IMR-90 (cell line): ENCODE results near the gene CCPG1. TPM values are rescaled to one million over a fixed set of nuclear protein-coding genes. Genes with fewer than 3 reads are reported as not detected.

ENCODE experiments used
- ATAC-seq: fragments of 200-7000 bp; cut with Tn5 transposase; 2 replicates; pipeline ENCODE4 v1.9.1; 2020; ENCODE audit warnings: low read depth, mild to moderate bottlenecking, moderate library complexity
- BruUV-seq: library from RNA; stranded (reverse); fragments of 400-500 nt; replicated peaks from 2 replicates; lab custom pipeline; 2021; lab: Mats Ljungman, UMichigan
- CTCF ChIA-PET: fragments of 300-600 bp; formaldehyde crosslinking; extraction: SDS; loops from one replicate; lab custom pipeline; 2021; ENCODE audit warnings: antibody characterized with exemption; lab: Yijun Ruan, JAX
- POLR2A ChIA-PET: fragments of 300-600 bp; sonication (Branson Sonifier 250); formaldehyde crosslinking; loops from one replicate; lab custom pipeline; 2022; ENCODE audit warnings: antibody characterized with exemption; ENCODE audit not compliant: unreplicated experiment; lab: Charles Lee
- DNase-seq: peaks from one replicate; pipeline ENCODE4 v3.0.0; 2013
- H2AFZ ChIP-seq: replicated peaks from 2 replicates; pipeline ENCODE3; 2013; ENCODE audit warnings: low read length, mild to moderate bottlenecking; ENCODE audit not compliant: poor library complexity
- H2AK5ac ChIP-seq: 2 replicates; pipeline ENCODE4 v1.6.1; 2013; ENCODE audit warnings: low read depth, low read length, inconsistent platforms
- H2AK9ac ChIP-seq: replicated peaks from 2 replicates; pipeline ENCODE3; 2013; ENCODE audit warnings: mild to moderate bottlenecking, low read depth, low read length, moderate library complexity; ENCODE audit not compliant: poor library complexity
- H2BK120ac ChIP-seq: 2 replicates; pipeline ENCODE4 v1.6.1; 2013; ENCODE audit warnings: low read depth, low read length, inconsistent platforms
- H2BK15ac ChIP-seq: 3 replicates; pipeline ENCODE4 v1.6.1; 2013; ENCODE audit warnings: low read depth, low read length, inconsistent platforms
- H2BK20ac ChIP-seq: 2 replicates; pipeline ENCODE4 v1.6.1; 2013; ENCODE audit warnings: low read depth, mild to moderate bottlenecking, inconsistent platforms, low read length, moderate library complexity
- H2BK5ac ChIP-seq: 2 replicates; pipeline ENCODE4 v1.6.1; 2013; ENCODE audit warnings: mild to moderate bottlenecking, low read depth, low read length, inconsistent platforms; ENCODE audit not compliant: poor library complexity, severe bottlenecking
- H3K14ac ChIP-seq: replicated peaks from 2 replicates; pipeline ENCODE4 v1.6.1; 2013; ENCODE audit warnings: low read depth, low read length, inconsistent platforms
- H3K18ac ChIP-seq: 2 replicates; pipeline ENCODE4 v1.6.1; 2013; ENCODE audit warnings: low read depth, low read length, control low read depth
- H3K23ac ChIP-seq: 2 replicates; pipeline ENCODE4 v1.6.1; 2013; ENCODE audit warnings: low read depth, low read length, inconsistent platforms
- H3K27ac ChIP-seq: 2 replicates; pipeline ENCODE4 v1.5.1; 2013; ENCODE audit warnings: mild to moderate bottlenecking, control low read depth, low read length; ENCODE audit not compliant: insufficient read depth
- H3K27me3 ChIP-seq: 2 replicates; pipeline ENCODE4 v1.6.1; 2013; ENCODE audit warnings: low read length; ENCODE audit not compliant: control insufficient read depth, insufficient read depth
- H3K36me3 ChIP-seq: 2 replicates; pipeline ENCODE4 v1.6.1; 2013; ENCODE audit warnings: low read length, mixed read lengths; ENCODE audit not compliant: control insufficient read depth, insufficient read depth
- H3K4ac ChIP-seq: 2 replicates; pipeline ENCODE4 v1.6.1; 2013; ENCODE audit warnings: low read depth, low read length, inconsistent platforms
- H3K4me1 ChIP-seq: 2 replicates; pipeline ENCODE4 v1.6.1; 2013; ENCODE audit warnings: low read length, mixed read lengths; ENCODE audit not compliant: control insufficient read depth, insufficient read depth
- H3K4me2 ChIP-seq: 2 replicates; pipeline ENCODE4 v1.6.1; 2013; ENCODE audit warnings: low read depth, mild to moderate bottlenecking, control low read depth, low read length, moderate library complexity
- H3K4me3 ChIP-seq: 2 replicates; pipeline ENCODE4 v1.5.1; 2013; ENCODE audit warnings: low read depth, mild to moderate bottlenecking, control low read depth, low read length, moderate library complexity; ENCODE audit not compliant: insufficient read depth
- H3K56ac ChIP-seq: 2 replicates; pipeline ENCODE4 v1.6.1; 2013; ENCODE audit warnings: low read length, inconsistent platforms; ENCODE audit not compliant: insufficient read depth; ENCODE audit errors: extremely low read depth
- H3K79me1 ChIP-seq, 2 experiments: 2 replicates each; pipeline ENCODE4 v1.6.1; 2013; ENCODE audit warnings: low read length in 2 of 2, inconsistent platforms in 1 of 2, low read depth in 1 of 2
- H3K9ac ChIP-seq: 2 replicates; pipeline ENCODE4 v1.6.1; 2013; ENCODE audit warnings: low read depth, low read length, control low read depth
- H3K9me1 ChIP-seq: 2 replicates; pipeline ENCODE4 v1.6.1; 2013; ENCODE audit warnings: low read length, inconsistent platforms; ENCODE audit not compliant: insufficient read depth
- H3K9me3 ChIP-seq: 2 replicates; pipeline ENCODE4 v1.6.1; 2013; ENCODE audit warnings: low read length; ENCODE audit not compliant: control insufficient read depth, insufficient read depth
- H4K20me1 ChIP-seq: 2 replicates; pipeline ENCODE4 v1.6.1; 2013; ENCODE audit warnings: low read length, inconsistent platforms; ENCODE audit not compliant: insufficient read depth
- H4K5ac ChIP-seq: 2 replicates; pipeline ENCODE4 v1.6.1; 2013; ENCODE audit warnings: mild to moderate bottlenecking, low read depth, low read length, control low read depth
- H4K8ac ChIP-seq, 2 experiments: 2 replicates each; pipeline ENCODE4 v1.6.1; 2013; ENCODE audit warnings: low read depth in 2 of 2, low read length in 2 of 2, control low read depth in 1 of 2, inconsistent platforms in 1 of 2
- H4K91ac ChIP-seq: 2 replicates; pipeline ENCODE4 v1.6.1; 2013; ENCODE audit warnings: low read depth, low read length, inconsistent platforms; ENCODE audit not compliant: insufficient read depth
- BHLHE40 ChIP-seq: fragments of 150-350 bp; IDR thresholded peaks from 2 replicates; pipeline ENCODE4 v1.6.1; 2016; ENCODE audit warnings: mild to moderate bottlenecking, low read depth, low read length
- CEBPB ChIP-seq: IDR thresholded peaks from 2 replicates; pipeline ENCODE4 v1.6.1; 2012; ENCODE audit warnings: low read depth, low read length, improper control_type of control experiment
- CHD1 ChIP-seq: IDR thresholded peaks from 2 replicates; pipeline ENCODE4 v1.6.1; 2012; ENCODE audit warnings: low read depth, low read length, improper control_type of control experiment
- CTCF ChIP-seq: conservative IDR thresholded peaks from 2 replicates; pipeline ENCODE4 v1.5.1; 2012; ENCODE audit warnings: mild to moderate bottlenecking, low read depth, low read length, improper control_type of control experiment
- ELK1 ChIP-seq: fragments of 150-350 bp; IDR thresholded peaks from 2 replicates; pipeline ENCODE4 v1.6.1; 2016; ENCODE audit warnings: low read depth, mild to moderate bottlenecking, low read length, moderate library complexity, borderline replicate concordance
- FOS ChIP-seq: fragments of 150-350 bp; IDR thresholded peaks from 2 replicates; pipeline ENCODE4 v1.6.1; 2016; ENCODE audit warnings: low read depth, low read length
- MAFK ChIP-seq: IDR thresholded peaks from 2 replicates; pipeline ENCODE4 v1.6.1; 2012; ENCODE audit warnings: low read depth, low read length, improper control_type of control experiment
- MAZ ChIP-seq: IDR thresholded peaks from 2 replicates; pipeline ENCODE4 v1.6.1; 2012; ENCODE audit warnings: low read depth, mild to moderate bottlenecking, low read length, improper control_type of control experiment, moderate library complexity, borderline replicate concordance
- MXI1 ChIP-seq: IDR thresholded peaks from 2 replicates; pipeline ENCODE4 v1.6.1; 2012; ENCODE audit warnings: low read depth, mild to moderate bottlenecking, low read length, moderate library complexity, borderline replicate concordance
- NFE2L2 ChIP-seq: fragments of 150-350 bp; IDR thresholded peaks from 2 replicates; pipeline ENCODE4 v1.6.1; 2016; ENCODE audit warnings: low read depth, mild to moderate bottlenecking, low read length
- POLR2A ChIP-seq: IDR thresholded peaks from 2 replicates; pipeline ENCODE4 v1.6.1; 2012; ENCODE audit warnings: mild to moderate bottlenecking, low read depth, low read length
- RAD21 ChIP-seq: IDR thresholded peaks from 2 replicates; pipeline ENCODE4 v1.6.1; 2012; ENCODE audit warnings: low read length, improper control_type of control experiment
- RCOR1 ChIP-seq: IDR thresholded peaks from 2 replicates; pipeline ENCODE4 v1.6.1; 2012; ENCODE audit warnings: mild to moderate bottlenecking, low read length, improper control_type of control experiment; ENCODE audit not compliant: insufficient replicate concordance
- RFX5 ChIP-seq: IDR thresholded peaks from 2 replicates; pipeline ENCODE4 v1.8.0; 2012; ENCODE audit warnings: low read depth, mild to moderate bottlenecking, low read length, moderate library complexity
- SMC3 ChIP-seq: fragments of 150-350 bp; IDR thresholded peaks from 2 replicates; pipeline ENCODE4 v1.6.1; 2016; ENCODE audit warnings: low read depth, mild to moderate bottlenecking, antibody characterized with exemption, low read length, moderate library complexity
- USF2 ChIP-seq: fragments of 150-350 bp; IDR thresholded peaks from 2 replicates; pipeline ENCODE4 v1.6.1; 2017; ENCODE audit warnings: mild to moderate bottlenecking, antibody characterized with exemption, low read length, low read depth
- WGBS, 2 experiments: methylation state at CpG; one replicate each; pipeline versions ENCODE4 v1.1.5 to v1.1.7; 2013; ENCODE audit warnings: missing lambda C conversion rate in 2 of 2; ENCODE audit not compliant: insufficient read length in 1 of 2; ENCODE audit errors: extremely low coverage in 2 of 2; 5-methylcytosine and 5-hydroxymethylcytosine counted together
- dilution Hi-C: fragments of 300-500 bp; cut with HindIII; formaldehyde crosslinking; loops from one replicate; pipeline ENCODE4 v1.14.3; 2018; ENCODE audit warnings: low sequenced_read_pairs; ENCODE audit not compliant: unreplicated experiment
- in situ Hi-C: fragments of 300-500 bp; cut with MboI; formaldehyde crosslinking; loops from 3 replicates; pipeline ENCODE4 v1.14.3; 2019; ENCODE audit warnings: low sequenced_read_pairs, inconsistent platforms, mixed read lengths
- intact Hi-C: fragments of 100-400 bp; cut with micrococcal nuclease; formaldehyde crosslinking; loops from 2 replicates; pipeline ENCODE4 v1.10.0; 2022
- polyA plus RNA-seq, 3 experiments: library from polyadenylated mRNA; depleted of rRNA; stranded (reverse); fragments of >200 nt; gene quantifications; 2 replicates each; pipeline ENCODE4 v1.2.3, GENCODE V29; 2012; ENCODE audit warnings: low replicate concordance in 1 of 3
- total RNA-seq: library from RNA; depleted of rRNA; stranded (reverse); fragments of >200 nt; gene quantifications from 2 replicates; pipeline ENCODE4 v1.2.3, GENCODE V29; 2012

CCPG1 gene
- total and polyA plus RNA-seq, 2 of the 4 experiments (the other 2 are of a cell fraction) = 11.4 to 14.3 TPM

- Histone ChIP-seq H4K5ac (no peak overlapping the region), H2BK120ac (no peak overlapping the region), H3K9me1 (no peaks in the 10 kb centered on the region), H2AK9ac (no peak overlapping the region), H3K9ac (no peak overlapping the region), H2BK5ac (no peak overlapping the region), H3K79me1 (no peaks in the 10 kb centered on the region), H2BK15ac (no peak overlapping the region), H3K27ac (no peak overlapping the region), H3K4me3 (no peak overlapping the region), H3K14ac (no peak overlapping the region), H3K27me3 (no peaks in the 10 kb centered on the region), H4K8ac (no peak overlapping the region), H2AK5ac (no peak overlapping the region), H3K36me3 (peaks cover 3% of the 10 kb centered on the region; the same call in 1 of the 2 replicates), H3K9me3 (no peaks in the 10 kb centered on the region), H3K56ac (no peak overlapping the region), H3K18ac (no peak overlapping the region), H2AFZ (no peak overlapping the region), H3K23ac (no peak overlapping the region), H3K4me1 (no peaks in the 10 kb centered on the region), H4K91ac (no peak overlapping the region), H3K4me2 (no peak overlapping the region), H3K4ac (no peak overlapping the region), H4K20me1 (no peaks in the 10 kb centered on the region), H2BK20ac (no peak overlapping the region)
- ATAC-seq (no peak), DNase-seq (no peak)
- intact Hi-C loops (no loop called here), in situ Hi-C loops (no loop called here), dilution Hi-C loops (no loop called here)
- BruUV-seq = no TSS peak
- CTCF ChIA-PET = no interaction called here
- POLR2A ChIA-PET = no interaction called here
- TF ChIP-seq POLR2A (no peak), MAFK (no peak), MXI1 (no peak), RAD21 (no peak), CTCF (no peak), USF2 (no peak), RCOR1 (no peak), ELK1 (no peak), CHD1 (no peak), BHLHE40 (no peak), RFX5 (no peak), CEBPB (no peak), FOS (no peak), SMC3 (no peak), MAZ (no peak), NFE2L2 (no peak)
- no CpG with 5 or more reads among the region's 5 CpGs for WGBS, 2 experiments
Measured at GRCh38 chr15:55379095-55379494, 29.1 kb downstream of the CCPG1 start.
